ENCODE measurements around the gene MOB3C.
A peak's percentile ranks its signal among the peaks of the same experiment; 100 is the strongest.

The MOB3C gene

DNA sequence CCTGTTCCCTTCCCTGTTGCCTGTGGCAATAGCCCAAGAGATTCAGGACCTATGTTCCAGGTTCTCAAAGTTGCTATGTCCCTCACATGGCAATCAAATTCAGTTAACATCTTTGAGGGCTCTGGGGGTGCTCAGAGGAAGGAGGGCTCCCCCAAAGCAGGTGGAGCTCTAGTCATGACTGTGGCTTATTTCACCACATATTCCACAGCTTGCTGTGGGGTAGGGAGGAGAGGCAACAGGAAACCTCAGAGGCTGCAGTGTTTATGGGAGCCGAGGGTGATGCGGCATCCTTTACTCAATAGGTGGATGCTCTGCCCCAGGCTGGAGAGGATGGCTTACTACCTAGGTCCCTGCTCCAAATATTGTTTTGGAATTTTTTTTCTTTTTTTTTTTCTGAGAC, 11.4 kb downstream of the MOB3C start:
- no peak for DNase-seq (ENCODE audit: low read depth)

DNA sequence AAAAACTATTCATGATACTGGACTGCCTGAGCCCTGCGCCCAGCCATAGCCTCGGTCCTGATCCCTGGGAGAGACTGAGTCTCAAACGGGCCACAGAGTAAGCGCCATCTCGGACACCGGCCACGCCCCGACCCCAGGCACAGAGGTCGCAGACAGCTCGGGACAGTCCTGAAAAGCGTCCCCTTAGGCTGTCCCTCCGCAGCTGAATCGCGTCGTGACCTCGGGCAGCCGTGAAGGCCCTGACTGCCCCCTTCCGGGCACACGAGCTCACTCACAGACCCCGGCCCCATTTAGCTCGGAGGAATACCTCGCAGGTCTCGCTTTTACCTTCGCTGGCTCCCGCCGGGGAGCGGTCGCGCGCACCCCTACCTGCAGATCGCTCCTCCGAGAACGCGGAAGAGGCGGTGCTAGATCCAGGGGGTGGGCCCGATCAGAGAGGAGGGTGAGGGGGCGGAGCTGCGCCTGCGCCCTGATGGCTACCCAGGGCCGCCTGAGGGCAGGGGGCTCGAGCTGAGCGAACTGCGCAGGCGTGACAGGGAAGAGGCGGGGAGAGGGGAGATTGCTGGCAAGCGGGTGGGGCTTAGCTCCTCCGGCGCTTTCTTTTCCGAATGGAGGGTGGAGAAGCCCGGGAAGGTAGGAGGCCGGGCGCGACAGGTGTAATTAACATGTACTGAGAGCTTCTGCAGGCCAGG, 12.6 kb downstream of the MOB3C start, which contains the start of gene MKNK1:
MKNK1 (minus strand) TSS at position 411 of the 692 bp plus-strand sequence. CDS start 20,941 bp downstream, outside the sequence.
- DNase-seq (ENCODE audit: low read depth), result peak; percentile 97

DNA sequence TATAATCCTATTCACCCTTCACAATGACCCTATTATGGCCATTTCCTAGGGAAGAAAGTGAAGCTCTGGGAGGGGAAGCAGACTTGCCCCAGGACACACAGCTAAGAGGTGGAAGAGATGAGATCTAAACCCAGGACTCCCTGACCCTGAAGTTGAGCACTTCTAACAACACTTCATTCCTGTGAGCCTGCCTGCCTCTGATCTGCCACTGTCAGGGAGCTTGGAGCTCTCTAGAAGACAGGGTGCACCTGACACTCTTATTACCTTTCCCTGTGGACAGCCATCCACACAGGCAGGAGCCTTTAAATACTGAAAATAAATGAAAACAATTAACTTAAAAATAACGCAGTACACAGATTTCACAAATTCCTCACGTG, 13.1 kb downstream of the MOB3C start:
- no peak for DNase-seq (ENCODE audit: low read depth)

DNA sequence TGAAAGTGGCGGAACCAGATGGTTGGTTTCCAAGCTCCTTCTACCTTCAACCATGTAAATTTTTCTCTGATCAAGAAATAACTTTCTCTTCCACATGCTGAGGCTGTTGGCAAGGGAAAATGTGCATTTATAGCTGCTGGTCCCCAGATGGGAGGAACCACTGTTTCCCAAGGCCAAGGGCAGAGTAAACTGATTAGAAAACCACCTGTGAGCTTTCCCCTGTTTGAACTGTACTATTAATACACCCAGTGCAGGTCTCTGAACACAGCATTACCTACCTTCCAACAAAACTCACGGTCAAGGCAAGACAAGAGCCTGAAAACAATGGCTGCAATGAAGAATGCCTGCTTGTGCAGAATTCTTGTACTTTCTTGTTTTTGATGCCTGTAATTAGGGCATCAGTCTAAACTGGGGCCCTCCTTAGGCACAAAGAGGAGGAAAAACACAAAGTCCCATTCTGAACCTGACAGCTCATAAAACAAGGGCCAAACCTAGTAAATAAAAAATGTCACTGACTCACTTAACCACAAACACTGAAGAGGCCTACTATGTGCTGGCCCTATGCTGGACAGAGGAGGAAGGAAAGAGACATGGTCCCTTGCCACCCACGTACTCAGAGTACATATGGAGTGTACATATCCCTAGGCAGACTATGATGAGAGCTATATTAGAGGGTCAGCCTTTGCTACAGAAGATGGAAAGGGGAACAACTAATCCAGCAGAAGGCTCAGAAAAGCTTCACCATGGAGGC, 15.2 kb downstream of the MOB3C start:
- DNase-seq (ENCODE audit: low read depth), result no peak

DNA sequence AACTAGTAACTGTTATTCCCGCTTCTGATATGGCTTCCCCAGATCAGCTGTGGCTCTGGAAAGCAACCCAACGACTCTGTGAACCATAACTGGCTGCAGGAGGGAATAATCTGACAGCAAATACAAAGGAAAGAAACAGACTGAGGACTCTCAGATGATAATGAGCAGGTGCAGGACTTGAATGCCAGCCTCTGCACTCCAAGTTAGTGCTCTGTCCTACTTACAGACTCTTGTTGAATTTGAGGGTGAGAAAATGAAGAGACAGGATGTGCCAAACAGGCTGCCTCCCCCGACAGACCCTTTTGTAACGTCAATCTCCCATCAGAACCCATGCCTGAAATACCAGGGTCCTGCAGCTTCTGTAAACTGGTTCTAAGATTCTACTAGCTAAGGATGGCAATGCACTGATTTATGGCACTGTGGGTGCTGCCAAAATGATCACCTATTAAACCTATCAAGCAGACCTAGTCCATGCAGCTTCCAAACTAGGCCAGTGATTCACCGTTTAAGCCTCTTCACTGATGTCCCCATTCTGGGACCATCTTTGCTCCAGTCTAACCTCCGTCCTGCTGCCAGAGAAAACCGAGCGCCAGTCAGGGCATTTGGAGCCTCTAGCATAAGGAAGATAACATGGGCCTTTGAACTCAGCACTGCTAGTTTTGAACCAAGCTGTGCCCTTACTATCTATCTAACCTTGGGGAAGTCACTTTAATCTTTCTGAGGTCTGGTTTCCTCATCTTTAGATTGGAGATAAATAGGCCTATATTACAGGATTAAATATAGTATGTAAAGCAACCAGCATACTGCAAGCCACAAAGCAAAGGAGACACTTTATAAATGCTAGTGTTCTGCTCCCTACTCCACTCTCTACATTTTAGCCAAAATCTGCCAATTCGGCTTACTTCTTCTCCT, 17.3 kb downstream of the MOB3C start:
- DNase-seq (ENCODE audit: low read depth), result no peak

DNA sequence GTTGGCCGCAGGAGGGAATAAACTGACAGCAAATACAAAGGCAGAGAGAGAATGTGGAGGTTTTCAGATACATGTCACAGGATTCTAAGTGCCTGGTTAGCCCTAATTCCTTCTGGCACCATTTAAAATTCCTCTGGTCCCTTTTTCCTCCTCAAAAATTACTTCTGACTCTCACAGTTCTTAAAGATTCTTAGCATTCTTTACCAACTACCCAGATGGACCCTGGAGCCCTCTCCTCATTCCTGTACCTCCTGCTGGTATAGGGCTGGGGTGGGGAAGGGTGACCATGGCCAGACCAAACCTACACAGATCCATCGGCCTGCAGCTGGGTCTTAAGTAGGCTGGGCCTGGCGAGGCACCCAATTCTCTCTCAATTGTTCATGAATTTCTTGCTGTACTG, 19.8 kb downstream of the MOB3C start:
- DNase-seq (ENCODE audit: low read depth), result no peak

DNA sequence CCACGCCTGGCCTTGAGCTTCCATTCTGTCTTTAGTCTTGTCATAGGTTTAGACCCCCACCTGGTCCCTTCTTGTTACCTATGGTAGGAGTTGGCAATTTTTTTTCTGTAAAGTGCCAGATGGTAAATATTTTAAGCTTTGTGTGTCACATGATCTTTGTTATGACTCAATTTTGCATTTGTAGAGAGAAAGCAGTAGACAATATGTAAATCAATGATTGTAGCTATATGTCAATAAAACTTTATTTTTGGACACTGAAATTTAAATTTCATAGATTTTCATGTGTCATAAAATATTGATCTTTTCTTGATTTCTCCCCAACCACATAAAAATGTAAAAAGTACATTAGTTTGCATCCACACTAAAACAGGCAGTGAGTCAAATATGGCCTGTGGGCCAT, 20.6 kb downstream of the MOB3C start:
- DNase-seq (ENCODE audit: low read depth), result no peak

DNA sequence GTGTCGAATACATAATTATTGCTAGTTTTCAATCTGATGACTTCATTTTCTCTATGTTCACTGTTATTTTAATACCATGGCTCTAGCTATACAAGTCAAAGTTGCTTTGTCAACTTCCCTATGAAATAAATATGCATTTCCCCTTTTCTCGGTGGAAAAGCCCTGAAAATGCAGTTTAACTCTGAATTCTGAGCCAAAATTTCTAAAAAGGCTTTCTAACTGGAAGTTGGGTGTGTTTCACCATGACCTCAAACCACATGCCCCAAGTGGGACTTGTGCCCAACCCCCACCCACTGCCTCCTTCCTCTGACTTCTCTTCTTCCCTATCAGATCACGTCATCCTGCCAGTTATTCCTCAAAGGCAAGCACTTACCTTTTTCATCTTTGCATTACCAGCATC, 21.5 kb downstream of the MOB3C start:
- DNase-seq (ENCODE audit: low read depth), result no peak

DNA sequence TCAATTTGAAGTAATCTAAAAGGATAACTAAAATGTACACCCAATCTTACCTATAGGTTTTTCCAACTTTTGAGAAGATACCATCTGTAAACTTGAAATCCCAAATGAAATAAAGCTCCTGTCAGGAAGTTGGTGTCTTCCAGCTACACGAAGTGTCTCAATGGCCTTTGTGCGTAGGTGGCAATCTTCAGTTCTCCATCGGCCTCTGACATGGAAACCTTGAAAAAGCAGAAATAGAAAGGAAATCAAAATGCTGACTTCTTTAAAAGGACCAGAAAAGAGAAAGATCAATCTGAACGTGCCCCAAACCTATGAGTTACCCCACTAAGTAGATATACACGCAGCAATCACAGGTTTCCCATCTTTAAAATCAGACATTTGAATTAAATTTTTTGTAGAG, 22.5 kb downstream of the MOB3C start:
- no peak for DNase-seq (ENCODE audit: low read depth)

DNA sequence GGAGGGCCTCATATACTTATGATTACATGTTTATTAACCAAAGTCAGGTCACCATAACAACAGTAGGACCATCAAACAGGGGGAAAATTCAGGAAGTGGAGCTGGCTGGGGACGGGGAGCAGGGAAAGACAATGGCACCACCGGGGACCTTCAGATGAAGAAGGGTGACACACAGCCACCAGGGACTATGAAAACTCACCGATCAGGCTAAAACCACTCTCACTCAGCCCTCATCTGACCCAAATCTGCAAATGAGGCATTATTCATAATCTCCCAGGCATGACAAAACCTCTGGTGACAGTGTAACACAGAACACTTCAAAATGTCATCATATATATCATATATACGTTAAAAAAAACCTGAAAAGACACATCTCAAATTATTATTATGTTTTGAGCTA, 23.8 kb downstream of the MOB3C start:
- DNase-seq (ENCODE audit: low read depth), result no peak

DNA sequence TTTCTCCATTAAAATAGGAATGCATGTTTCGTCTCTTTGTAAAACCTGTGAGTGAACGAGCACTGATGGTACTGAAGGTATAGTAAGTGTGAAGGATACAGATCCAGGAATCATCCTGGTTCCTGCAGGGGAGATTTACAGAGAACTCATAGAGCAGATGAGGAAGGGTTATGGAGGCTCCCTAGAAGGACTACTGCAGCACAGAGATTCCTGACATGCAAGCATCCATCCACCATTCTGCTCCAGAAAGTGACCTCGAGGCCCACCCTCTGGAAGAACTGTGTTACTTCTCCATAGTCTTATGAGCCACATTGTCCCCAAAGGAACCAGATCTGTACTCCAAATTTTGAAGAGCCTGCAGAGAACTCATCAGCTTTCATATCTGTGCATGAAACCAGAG, 27.1 kb downstream of the MOB3C start:
- DNase-seq (ENCODE audit: low read depth), result no peak

DNA sequence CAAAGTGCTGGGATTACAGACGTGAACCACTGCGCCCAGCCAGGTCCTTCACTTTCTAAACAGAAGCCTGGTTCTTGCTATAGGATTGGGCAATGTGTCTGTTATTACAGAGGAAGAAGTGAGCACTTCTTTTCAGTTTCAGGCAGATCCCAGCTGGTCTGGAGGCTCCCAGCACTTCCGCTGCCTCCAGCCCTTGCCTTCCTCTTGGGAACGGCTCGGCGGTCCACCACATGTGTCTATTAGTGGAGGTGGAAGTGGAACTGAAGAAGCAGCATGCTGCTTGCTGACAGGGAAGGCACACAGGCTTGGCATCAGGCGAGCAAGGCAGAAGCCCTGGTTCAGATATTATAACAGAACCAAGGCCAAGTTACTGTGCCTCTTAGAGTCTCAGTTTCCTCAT, 29.5 kb downstream of the MOB3C start:
- DNase-seq (ENCODE audit: low read depth), result no peak

DNA sequence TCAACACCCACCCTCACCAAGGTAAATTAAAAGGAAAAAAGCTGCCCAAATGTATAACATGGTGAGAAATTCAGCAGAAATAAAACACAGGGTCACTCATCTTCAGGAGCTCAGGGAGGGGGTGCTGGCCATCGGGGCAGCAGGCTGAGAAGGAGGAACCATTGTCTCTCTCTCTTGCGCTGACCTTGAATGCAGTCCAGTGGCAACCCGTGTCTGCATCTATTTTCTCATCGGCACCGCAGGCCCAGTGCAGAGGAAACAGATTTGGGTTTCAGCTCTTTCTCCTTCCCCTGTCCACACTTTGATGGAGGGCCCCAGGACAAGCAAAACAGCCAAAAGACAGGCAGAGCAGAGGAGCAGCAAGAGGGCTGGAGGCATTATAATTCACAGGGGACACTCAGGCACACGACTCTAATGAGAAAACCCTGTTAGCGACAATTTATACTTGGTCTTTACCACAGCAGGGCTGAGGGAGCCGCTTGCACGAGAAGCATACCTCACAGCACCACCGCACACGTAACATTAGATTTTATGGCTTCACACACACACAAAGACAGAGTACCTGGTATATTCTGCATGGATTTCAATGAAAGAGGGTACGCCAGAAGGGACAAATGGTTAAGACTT, 31.2 kb downstream of the MOB3C start:
- no peak for DNase-seq (ENCODE audit: low read depth)

DNA sequence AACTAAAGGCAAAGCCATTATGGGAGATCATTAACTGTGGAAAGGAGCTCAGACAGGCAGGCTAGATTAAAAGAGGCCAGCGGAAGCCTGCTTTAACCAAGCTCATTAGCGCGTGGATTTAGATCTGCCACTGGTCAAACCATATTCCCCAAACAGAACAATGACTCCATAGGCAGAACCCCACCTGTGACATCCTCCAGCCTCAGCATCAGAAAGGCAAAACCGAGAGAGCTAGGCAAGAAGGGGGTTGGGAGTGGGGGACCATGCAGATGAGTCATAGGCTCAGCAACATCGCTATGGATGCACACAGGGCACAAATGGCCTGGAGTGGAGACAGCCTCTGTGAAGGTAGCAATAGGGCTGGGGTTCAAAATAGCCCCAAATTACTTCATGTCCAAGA, 33.1 kb downstream of the MOB3C start:
- DNase-seq (ENCODE audit: low read depth), result no peak

DNA sequence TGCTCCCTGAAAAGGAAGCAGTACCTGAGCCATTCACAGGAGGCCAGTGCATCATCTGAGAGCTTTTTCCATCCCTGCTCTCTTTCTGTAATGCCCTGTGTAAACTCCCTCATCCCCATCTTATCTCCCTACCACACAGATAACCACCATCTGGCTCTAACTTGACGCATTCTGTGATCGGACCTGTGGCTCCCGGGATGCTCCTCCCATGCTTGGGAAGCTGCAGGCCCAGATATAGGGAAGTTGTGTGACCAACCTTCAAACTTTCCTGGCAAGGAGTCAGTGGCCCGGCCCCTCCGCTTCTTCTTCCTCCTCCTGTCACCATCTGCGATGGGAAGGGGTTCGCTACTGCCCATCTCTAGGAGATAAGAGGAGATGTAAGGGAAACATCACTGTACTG, 33.6 kb downstream of the MOB3C start:
- no peak for DNase-seq (ENCODE audit: low read depth)

DNA sequence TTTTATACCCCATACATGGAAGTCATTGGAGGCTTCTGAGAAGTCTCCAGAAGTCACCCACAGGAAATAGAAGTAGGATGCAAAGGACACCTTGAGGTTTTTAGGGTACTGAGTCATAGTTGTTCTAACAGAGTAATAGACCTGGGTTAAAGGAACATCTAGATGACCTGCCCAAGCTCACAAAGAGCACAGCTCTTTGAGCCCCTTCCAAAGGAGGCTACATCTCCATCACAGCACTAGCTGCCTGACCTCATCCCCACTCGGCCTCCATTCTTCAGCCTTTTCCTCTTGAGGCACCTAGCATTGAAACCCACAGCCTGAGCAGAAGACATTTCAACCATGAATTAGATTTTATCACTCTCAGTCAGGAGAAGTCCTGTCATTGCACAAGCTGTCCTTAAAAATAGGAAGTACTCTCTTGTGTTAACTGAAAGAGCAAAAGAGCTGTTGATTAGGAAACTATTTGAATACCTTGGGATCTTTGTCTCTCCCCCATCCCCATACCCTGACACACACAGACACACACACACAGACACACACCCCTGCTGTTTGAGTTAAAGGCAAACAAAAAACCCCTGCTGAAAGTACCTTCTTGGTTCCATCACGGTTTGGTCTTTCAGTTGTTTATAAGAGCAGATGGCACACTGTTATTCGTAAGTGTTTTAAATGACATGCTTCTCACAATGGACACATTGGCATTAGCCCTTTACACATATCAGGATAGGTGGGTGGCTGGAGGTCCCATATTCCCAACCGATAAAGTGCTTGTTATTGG, 34.7 kb downstream of the MOB3C start:
- DNase-seq (ENCODE audit: low read depth), result no peak

DNA sequence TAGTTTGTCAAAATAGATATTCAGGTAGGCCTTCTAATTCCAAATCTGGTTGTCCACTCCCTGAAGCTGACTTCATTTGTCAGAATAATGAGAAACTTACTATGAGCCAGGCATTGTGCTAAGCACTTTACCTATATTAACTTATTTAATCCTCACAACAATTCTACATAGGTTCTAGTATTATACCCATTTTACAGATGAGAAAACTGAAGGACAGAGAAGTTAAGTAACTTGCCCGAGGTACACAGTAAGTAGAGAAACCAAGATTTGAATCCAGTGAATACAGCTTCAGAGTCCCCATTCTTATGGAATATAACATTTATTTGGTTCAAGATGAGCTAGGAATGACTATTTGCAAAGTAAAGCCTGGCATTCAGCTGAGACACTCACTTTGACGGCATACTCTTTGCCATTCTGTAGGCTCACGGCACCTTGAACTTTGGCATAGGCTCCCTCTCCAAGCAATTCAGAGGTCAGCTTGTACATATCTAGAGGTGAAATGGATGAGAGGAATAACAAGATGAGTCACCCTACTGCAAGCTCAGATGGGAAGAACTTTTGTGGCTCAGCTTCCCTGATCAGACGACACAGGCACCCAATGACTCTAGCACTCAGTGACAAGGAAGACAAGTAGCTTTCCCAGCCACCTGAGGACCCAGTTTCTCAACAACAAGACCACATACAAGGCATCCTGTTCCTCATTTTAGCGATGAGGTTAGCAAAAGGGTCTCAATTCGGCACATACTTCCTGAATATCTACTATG, 36.3 kb downstream of the MOB3C start:
- no peak for DNase-seq (ENCODE audit: low read depth)

DNA sequence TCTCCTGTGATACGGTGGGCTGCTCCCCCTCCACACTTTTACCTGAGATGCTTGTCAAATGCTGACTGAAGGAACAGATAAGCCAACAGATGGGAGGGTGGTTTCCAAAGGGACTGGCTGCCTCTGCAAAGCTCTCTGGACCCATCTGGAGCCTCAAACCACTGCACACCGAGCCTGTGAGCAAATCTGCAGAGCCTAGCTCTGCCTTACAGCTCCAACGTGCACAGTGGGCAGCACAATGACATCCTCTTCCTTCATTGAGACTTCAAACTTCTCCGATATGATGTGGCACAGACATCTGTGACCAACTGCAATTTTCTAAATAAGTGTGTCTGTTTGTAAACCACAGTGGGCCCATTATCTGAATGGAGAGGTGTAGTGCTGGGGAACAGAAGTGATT, 38.9 kb downstream of the MOB3C start:
- DNase-seq (ENCODE audit: low read depth), result no peak

DNA sequence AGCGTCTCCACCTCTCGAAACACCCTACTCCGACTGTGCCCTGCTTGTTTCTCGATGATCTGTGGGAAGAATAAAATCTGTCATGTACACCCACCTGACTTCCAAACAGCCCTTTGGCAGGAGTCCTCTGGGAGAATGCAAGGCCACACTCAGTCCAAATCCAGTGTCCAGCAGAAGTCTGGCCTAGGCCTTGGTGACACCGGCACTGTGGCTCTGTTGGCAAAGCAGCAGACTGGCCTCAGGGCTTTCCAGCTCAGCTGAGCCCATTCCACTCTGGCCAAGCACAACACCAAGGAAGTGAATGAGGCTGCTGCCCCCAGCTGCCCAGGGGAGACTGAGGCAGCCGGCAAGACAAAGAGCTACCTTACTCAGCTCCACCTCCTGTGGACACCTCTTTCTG, 40.0 kb downstream of the MOB3C start:
- DNase-seq (ENCODE audit: low read depth), result no peak

DNA sequence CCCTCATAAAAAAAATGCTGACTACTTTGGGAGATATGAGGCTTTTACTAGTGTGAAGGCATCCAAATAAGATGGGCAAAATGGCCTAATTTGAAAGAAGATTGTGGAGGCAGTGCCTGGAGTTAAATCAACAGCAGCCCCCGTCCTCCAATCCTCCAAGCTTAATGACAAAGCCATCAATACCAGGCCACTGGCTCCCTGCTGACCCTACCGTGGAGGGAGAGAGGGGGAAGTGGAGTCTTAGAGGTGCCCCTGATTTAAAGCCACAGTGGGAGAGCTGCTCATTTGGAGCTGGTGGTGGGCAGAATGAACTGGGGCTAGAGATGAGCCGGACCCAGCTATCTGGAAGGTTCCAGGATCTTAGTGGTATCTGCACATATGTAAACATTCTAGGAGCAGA, 40.8 kb downstream of the MOB3C start:
- DNase-seq (ENCODE audit: low read depth), result no peak

DNA sequence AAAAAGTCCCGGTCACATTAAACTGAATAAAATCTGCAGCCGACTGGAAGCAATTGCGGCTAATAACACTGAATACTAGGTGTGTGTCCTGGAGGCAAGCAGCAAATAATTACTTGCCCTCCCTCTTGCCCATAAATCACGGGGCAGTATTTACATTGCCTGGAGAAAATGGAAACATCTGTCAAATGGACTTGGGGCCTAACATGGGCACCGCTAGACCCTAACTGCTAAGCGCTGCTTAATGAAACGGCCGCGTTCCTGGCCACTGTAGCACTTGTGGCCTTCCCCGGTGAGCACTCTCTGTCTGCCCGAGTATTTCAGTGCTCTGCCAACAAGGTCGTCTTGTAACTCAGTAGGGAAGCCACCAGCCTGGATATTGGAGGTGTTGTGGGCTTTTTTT, 41.3 kb downstream of the MOB3C start:
- no peak for DNase-seq (ENCODE audit: low read depth)
